ENCODE measurements around the gene FBN1. TPM values are rescaled to one million over a fixed set of nuclear protein-coding genes. Genes with fewer than 3 reads are reported as not detected.

The FBN1 gene
- total and polyA plus RNA-seq, 2 experiments from 2014 or later = 2.1 to 5.3 TPM

GRCh38 chr15:48449734-48450133 is 195.8 kb downstream of the FBN1 start:
- DNase-seq (ENCODE audit: low read depth in 1 of 2, low spot score in 1 of 2) = no peak
- no peak overlapping the region for H3K27ac ChIP-seq
- no peak for TF ChIP-seq CTCF (IDR thresholded peaks at IDR 0.05; ENCODE audit: low read depth, low read length)
- H3K36me3 ChIP-seq = no peaks in the 10 kb centered on the region
- H3K27me3 ChIP-seq = no peaks in the 10 kb centered on the region
- H3K4me3 ChIP-seq = no peak overlapping the region
- H3K9me3 ChIP-seq (ENCODE audit: low read depth) = no peaks in the 10 kb centered on the region
- peaks cover 22% of the 10 kb centered on the region for H3K4me1 ChIP-seq (ENCODE audit: low read depth)

- Histone ChIP-seq H3K9me3 (ENCODE audit: low read depth) (no peaks in the 10 kb centered on the region), H3K27ac (no peak overlapping the region), H3K4me3 (no peak overlapping the region), H3K4me1 (ENCODE audit: low read depth) (peaks cover 22% of the 10 kb centered on the region), H3K36me3 (no peaks in the 10 kb centered on the region), H3K27me3 (no peaks in the 10 kb centered on the region)
- no peak for TF ChIP-seq CTCF (IDR thresholded peaks at IDR 0.05; ENCODE audit: low read depth, low read length)
- no peak for DNase-seq (ENCODE audit: low read depth in 1 of 2, low spot score in 1 of 2)
Measured at GRCh38 chr15:48447657-48448056, 197.9 kb downstream of the FBN1 start.

GRCh38 chr15:48447058-48447457 is 198.5 kb downstream of the FBN1 start:
- Histone ChIP-seq H3K9me3 (ENCODE audit: low read depth) (no peaks in the 10 kb centered on the region), H3K27me3 (no peaks in the 10 kb centered on the region), H3K36me3 (no peaks in the 10 kb centered on the region), H3K4me1 (ENCODE audit: low read depth) (peaks cover 17% of the 10 kb centered on the region), H3K4me3 (no peak overlapping the region), H3K27ac (no peak overlapping the region)
- no peak for DNase-seq (ENCODE audit: low read depth in 1 of 2, low spot score in 1 of 2)
- no peak for TF ChIP-seq CTCF (IDR thresholded peaks at IDR 0.05; ENCODE audit: low read depth, low read length)

- Histone ChIP-seq H3K27me3 (no peaks in the 10 kb centered on the region), H3K4me1 (ENCODE audit: low read depth) (no peaks in the 10 kb centered on the region), H3K4me3 (no peak overlapping the region), H3K36me3 (no peaks in the 10 kb centered on the region), H3K27ac (no peak overlapping the region), H3K9me3 (ENCODE audit: low read depth) (no peaks in the 10 kb centered on the region)
- TF ChIP-seq CTCF (IDR thresholded peaks at IDR 0.05; ENCODE audit: low read depth, low read length) = no peak
- no peak for DNase-seq (ENCODE audit: low read depth in 1 of 2, low spot score in 1 of 2)
Measured at GRCh38 chr15:48442011-48442410, 203.5 kb downstream of the FBN1 start.

GRCh38 chr15:48440084-48440483 is 205.4 kb downstream of the FBN1 start:
- no peaks in the 10 kb centered on the region for H3K9me3 ChIP-seq (ENCODE audit: low read depth)
- DNase-seq (ENCODE audit: low read depth in 1 of 2, low spot score in 1 of 2) = peak in 1 of 2 donors; percentile 70
- no peak overlapping the region for H3K4me3 ChIP-seq
- no peak for TF ChIP-seq CTCF (IDR thresholded peaks at IDR 0.05; ENCODE audit: low read depth, low read length)
- H3K36me3 ChIP-seq = no peaks in the 10 kb centered on the region
- no peaks in the 10 kb centered on the region for H3K4me1 ChIP-seq (ENCODE audit: low read depth)
- H3K27me3 ChIP-seq = no peaks in the 10 kb centered on the region
- no peak overlapping the region for H3K27ac ChIP-seq

GRCh38 chr15:48437178-48437577 is 208.3 kb downstream of the FBN1 start:
- TF ChIP-seq CTCF (IDR thresholded peaks at IDR 0.05; ENCODE audit: low read depth, low read length) = no peak
- Histone ChIP-seq H3K4me1 (ENCODE audit: low read depth) (no peaks in the 10 kb centered on the region), H3K27me3 (no peaks in the 10 kb centered on the region), H3K9me3 (ENCODE audit: low read depth) (no peaks in the 10 kb centered on the region), H3K4me3 (no peak overlapping the region), H3K36me3 (no peaks in the 10 kb centered on the region), H3K27ac (no peak overlapping the region)
- peak in 1 of 2 donors; percentile 61 for DNase-seq (ENCODE audit: low read depth in 1 of 2, low spot score in 1 of 2)
